Adipocyte (in vitro differentiated cells): Measurements from ENCODE around the gene UBE2L3.
"Not testable (repeated sequence)": the region's sequence is repeated elsewhere in the genome, so short reads cannot be mapped to it uniquely, and the experiment has no call there.

Source experiments
- DNase-seq: peaks from one replicate; pipeline ENCODE4 v3.0.0-alpha.2; 2015; ENCODE audit warnings: low read depth
- H3K27me3 ChIP-seq: replicated peaks from 2 replicates; pipeline ENCODE4 v1.7.0; 2013; ENCODE audit warnings: mild to moderate bottlenecking, low read length, moderate library complexity; ENCODE audit not compliant: control insufficient read depth, insufficient read depth
- H3K36me3 ChIP-seq: 2 replicates; pipeline ENCODE4 v1.7.0; 2013; ENCODE audit warnings: low read length, mild to moderate bottlenecking, moderate library complexity; ENCODE audit not compliant: control insufficient read depth, insufficient read depth, severe bottlenecking
- H3K4me1 ChIP-seq: 2 replicates; pipeline ENCODE4 v1.7.0; 2013; ENCODE audit warnings: mild to moderate bottlenecking, low read length, moderate library complexity; ENCODE audit not compliant: control insufficient read depth, insufficient read depth
- H3K4me3 ChIP-seq: 2 replicates; pipeline ENCODE4 v1.7.0; 2013; ENCODE audit warnings: mild to moderate bottlenecking, low read length, moderate library complexity
- H3K9ac ChIP-seq: 2 replicates; pipeline ENCODE4 v1.7.0; 2013; ENCODE audit warnings: mild to moderate bottlenecking, low read length, moderate library complexity
- H3K9me3 ChIP-seq: 2 replicates; pipeline ENCODE4 v1.7.0; 2013; ENCODE audit warnings: mild to moderate bottlenecking, low read length, moderate library complexity; ENCODE audit not compliant: control insufficient read depth

UBE2L3 gene

DNA sequence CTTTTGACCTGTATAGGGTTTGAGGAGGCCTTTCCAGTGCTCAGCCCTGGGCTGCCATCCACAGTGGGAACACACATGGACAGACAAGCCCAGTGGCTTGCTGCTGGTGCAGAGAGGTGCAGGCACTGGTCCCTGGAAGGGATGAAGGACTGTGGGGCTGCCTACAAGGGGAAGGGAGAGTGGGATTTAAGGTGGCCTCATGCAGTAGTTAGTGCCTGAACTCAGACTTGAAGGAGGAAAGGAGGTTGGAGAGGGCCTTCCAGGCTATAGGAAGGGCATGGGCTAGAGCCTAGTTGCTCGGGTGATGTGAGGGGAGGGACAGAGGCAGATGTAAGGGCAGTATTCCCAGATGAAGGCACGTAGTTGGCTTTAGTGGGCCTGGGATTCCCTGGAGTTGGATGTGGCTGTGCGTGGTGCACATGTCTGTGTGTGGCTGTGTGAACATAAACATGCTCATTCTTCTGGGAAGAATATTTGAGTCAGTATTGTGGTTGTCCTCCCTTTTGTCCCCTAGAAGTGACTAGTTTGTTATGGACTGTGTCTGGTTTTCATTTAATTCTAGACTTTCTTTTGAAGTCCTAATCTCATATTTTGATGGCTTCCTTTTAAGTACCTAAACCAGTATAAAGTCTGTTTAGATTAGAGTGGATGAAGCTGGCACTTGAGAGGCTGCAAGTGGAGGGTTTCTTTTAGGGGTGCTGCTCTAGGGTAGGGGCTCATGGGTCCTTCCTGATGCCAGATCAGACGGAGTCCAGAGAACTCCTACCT lies 43.9 kb downstream of the UBE2L3 start:
- DNase-seq = no peak
- Histone ChIP-seq H3K9me3 (no peaks in the 10 kb centered on the region), H3K9ac (no peak overlapping the region), H3K27me3 (no peaks in the 10 kb centered on the region), H3K4me1 (no peaks in the 10 kb centered on the region), H3K36me3 (peaks cover 50% of the 10 kb centered on the region), H3K4me3 (no peak overlapping the region)

DNA sequence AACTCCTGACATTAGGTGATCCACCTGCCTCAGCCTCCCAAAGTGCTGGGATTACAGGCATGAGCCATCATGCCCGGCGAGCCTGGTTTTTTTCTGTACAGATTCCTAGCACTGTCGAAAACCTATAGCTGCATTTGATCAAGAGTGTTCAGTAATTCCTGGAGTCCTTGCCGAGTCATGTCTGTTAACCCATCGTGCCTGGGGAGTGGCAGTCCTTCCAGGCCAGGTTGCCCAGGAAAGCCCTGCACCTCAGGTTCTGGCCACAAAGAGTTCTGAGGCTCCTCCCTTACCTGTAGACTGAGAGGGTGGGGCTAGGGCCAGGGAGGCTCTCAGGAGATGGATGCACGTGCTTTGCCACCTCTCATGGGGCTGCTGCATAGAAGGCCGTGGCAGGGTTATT lies 45.3 kb downstream of the UBE2L3 start:
- Histone ChIP-seq H3K36me3 (peaks cover 50% of the 10 kb centered on the region), H3K4me3 (no peak overlapping the region), H3K9ac (no peak overlapping the region), H3K9me3 (no peaks in the 10 kb centered on the region), H3K4me1 (no peaks in the 10 kb centered on the region), H3K27me3 (no peaks in the 10 kb centered on the region)
- no peak for DNase-seq

DNA sequence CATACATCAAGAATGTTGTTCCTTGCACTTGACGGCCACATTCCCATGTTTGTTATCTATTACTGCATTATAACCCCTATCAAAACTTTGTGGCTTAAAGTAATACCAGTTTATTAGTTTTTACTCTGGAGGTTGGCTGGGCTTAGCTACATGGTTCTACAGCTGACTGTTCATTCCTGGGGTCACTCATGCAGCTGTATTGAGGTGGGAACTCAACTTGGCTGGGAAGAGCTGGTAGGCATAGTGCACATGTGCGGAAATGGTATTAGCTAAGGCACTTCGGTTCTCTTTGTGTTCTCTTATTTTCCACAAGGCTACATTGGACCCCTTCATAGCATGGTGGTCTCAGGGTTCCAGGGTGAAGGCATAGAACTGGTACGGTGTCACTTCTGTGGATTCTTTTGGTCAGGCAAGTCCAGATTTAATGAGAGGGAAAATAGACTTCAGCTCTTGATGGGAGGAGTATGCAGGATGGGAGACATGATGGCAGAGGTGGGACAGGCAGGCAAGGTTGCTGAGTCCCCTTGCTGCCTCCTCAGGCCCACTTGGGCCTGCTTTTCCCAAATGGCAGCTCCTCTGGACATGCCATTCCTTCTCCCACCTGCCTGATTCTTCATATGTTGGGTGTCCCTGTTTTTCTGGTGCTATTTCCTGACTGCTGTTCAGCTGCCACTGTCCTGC lies 46.2 kb downstream of the UBE2L3 start:
- H3K27me3 ChIP-seq = no peaks in the 10 kb centered on the region
- H3K4me3 ChIP-seq = no peak overlapping the region
- no peaks in the 10 kb centered on the region for H3K4me1 ChIP-seq
- H3K9ac ChIP-seq = no peak overlapping the region
- no peaks in the 10 kb centered on the region for H3K9me3 ChIP-seq
- H3K36me3 ChIP-seq = peaks cover 52% of the 10 kb centered on the region
- no peak for DNase-seq

DNA sequence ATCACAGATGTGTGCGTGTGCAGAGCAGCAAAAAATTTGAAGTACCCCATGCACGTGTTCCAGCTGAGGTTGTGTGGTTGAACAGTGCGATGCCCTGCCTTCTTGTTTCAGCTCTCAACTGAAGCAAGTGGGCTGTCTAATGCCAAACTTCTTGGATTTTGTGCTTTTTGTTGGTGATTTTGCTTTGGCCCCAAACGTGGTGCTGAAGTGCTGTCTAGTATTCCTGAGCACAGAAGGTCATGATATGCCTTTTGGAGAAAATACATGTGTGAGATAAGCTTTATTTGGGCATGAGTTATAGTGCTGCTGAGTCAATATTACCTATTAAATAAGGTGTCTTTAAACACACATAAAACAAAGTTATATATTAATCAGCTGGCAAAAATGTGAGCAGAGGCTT lies 48.2 kb downstream of the UBE2L3 start:
- no peak for DNase-seq
- Histone ChIP-seq H3K9ac (no peak overlapping the region), H3K9me3 (no peaks in the 10 kb centered on the region), H3K36me3 (peaks cover 51% of the 10 kb centered on the region), H3K4me1 (no peaks in the 10 kb centered on the region), H3K27me3 (no peaks in the 10 kb centered on the region), H3K4me3 (no peak overlapping the region)

DNA sequence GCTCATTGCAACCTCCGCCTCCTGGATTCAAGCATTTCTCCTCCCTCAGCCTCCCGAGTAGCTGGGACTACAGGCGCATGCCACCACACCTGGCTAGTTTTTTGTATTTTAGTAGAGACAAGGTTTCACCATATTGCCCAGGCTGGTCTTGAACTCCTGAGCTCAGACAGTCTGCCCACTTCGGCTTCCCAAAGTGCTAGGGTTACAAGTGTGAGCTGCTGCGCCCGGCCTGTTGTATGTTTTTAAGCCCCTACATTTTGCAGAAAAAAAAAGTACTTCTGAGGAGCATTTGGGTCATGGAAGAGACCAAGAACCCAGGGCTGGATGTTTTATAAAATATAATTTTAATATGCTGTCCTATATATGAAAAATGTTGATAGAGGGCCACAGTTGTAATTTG lies 49.8 kb downstream of the UBE2L3 start:
- not testable (repeated sequence) for H3K4me3 ChIP-seq, H3K9ac ChIP-seq, DNase-seq, H3K27me3 ChIP-seq, H3K9me3 ChIP-seq
- peaks cover 36% of the 10 kb centered on the region for H3K36me3 ChIP-seq
- peaks cover 13% of the 10 kb centered on the region for H3K4me1 ChIP-seq

DNA sequence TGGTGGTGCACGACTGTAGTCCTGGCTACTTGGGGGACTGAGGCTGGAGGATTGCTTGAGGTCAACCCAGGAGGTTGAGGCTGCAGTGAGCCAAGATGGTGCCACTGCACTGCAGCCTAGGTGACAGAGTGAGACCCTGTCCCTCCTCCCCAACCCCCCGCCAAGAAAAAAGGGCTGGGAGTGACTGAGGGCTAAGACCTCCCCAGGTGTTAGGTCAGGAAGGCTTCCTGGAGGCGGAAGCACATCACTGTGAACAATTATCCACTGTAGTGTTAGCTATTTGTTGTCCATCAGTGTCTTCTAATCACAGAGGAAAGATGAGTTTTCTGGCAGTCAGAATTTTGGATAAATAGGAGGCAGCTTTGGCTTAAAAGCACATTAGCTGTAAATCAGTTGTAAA lies 53.5 kb downstream of the UBE2L3 start:
- H3K4me1 ChIP-seq = peaks cover 37% of the 10 kb centered on the region
- H3K4me3 ChIP-seq = no peak overlapping the region
- no peak overlapping the region for H3K9ac ChIP-seq
- no peaks in the 10 kb centered on the region for H3K9me3 ChIP-seq
- no peaks in the 10 kb centered on the region for H3K27me3 ChIP-seq
- DNase-seq = no peak
- H3K36me3 ChIP-seq = peaks cover 21% of the 10 kb centered on the region

DNA sequence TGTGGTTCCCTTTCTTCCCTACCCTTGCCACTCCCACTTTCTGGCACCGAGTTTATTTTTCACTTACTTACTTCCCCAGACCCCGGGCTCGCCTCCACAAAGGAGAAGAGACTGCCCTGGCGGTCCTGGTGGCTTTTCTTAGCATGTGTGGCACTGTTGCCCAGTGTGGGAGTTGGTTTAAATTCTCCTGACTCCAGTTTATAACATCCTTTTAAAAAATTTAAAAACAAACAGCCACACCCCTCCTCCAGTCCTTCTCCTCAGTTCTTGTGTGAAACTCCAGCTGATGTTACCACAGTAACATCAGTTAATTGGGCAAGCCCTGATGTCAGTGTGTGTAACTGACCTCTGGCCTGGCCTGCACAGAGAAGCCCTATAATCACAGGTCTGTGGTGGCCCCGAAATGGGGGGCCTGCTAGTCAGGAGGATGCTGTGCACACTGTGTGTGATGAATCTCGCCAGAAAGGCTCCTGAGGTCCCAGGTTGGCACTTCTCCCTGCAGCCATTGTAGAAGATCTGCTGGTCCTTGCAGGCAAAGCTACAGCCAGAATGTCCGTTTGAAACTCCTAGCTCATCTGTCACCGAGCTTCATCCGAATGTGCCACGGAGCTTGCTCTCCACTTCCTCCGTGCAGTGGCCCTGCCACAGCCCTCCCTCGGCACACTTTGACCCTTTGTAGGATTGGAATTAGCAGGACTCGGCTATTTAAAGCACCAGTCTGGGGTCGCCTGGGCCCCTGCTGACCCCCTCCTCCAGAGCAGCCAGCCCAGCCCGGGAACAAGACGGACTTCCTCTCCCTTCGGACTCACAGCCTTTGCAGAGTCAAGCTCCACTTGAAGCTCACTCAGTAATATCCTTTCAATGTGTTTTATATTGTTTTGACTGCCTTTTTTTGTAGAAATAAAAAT lies 54.8 kb downstream of the UBE2L3 start:
- peaks cover 19% of the 10 kb centered on the region for H3K36me3 ChIP-seq
- H3K4me1 ChIP-seq = peaks cover 37% of the 10 kb centered on the region
- H3K9me3 ChIP-seq = no peaks in the 10 kb centered on the region
- no peaks in the 10 kb centered on the region for H3K27me3 ChIP-seq
- no peak overlapping the region for H3K9ac ChIP-seq
- H3K4me3 ChIP-seq = no peak overlapping the region
- peak; percentile 13 for DNase-seq

DNA sequence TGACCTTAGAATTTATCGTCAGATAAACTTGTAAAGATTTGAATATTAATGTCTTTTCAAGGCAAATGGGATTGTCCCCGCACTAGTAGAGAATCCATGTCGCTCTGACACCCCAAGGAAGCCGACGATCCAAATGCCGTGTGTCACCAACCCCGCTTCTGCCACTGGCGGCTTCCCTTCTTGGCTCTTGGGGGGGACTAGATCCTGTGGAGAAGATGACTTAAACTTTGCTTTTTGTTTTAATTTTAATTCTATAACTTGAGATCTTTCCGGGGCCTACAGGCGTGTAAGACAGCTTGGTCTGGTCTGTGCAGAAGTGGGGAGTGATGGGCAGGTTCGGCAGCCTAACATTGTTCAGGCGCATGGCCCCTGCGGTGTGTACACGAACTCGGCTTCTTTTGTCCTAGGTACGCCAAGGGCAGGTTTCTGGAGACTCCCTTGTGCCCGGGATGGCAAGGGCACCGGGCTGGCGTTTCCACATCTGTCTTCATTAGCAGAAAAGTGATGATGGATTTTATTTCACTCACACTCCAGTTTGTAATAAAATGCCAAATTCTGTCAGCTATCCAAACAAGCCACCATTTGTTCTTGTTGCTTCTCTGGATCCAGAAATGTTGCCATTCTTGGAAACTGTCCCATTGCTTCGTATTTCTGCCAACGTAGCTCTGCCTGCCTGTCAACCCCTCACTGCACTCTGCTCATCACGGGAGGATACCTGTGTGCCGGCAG lies 55.6 kb downstream of the UBE2L3 start:
- no peak overlapping the region for H3K9ac ChIP-seq
- no peaks in the 10 kb centered on the region for H3K27me3 ChIP-seq
- H3K36me3 ChIP-seq = peaks cover 19% of the 10 kb centered on the region
- no peaks in the 10 kb centered on the region for H3K9me3 ChIP-seq
- DNase-seq = no peak
- H3K4me3 ChIP-seq = no peak overlapping the region
- H3K4me1 ChIP-seq = peaks cover 37% of the 10 kb centered on the region

DNA sequence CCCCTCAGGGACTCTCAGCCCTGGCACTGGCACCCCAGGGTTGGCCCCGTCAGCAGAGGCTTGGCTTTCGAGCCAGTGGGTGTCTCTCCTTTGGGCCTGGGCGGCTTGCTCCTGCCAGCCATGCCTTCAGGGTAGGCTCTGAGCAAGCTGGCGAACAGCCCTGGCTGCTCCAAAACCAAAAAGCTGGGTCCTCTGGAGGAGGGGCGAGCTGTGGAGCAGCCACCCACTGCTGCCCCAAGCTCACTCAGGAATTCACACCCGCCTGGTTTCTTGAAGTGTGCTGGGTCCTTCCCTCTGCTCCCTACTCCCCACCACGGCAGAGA lies 56.1 kb downstream of the UBE2L3 start:
- no peaks in the 10 kb centered on the region for H3K27me3 ChIP-seq
- H3K36me3 ChIP-seq = peaks cover 19% of the 10 kb centered on the region
- no peaks in the 10 kb centered on the region for H3K9me3 ChIP-seq
- H3K4me3 ChIP-seq = no peak overlapping the region
- DNase-seq = no peak
- H3K9ac ChIP-seq = no peak overlapping the region
- peaks cover 37% of the 10 kb centered on the region for H3K4me1 ChIP-seq

DNA sequence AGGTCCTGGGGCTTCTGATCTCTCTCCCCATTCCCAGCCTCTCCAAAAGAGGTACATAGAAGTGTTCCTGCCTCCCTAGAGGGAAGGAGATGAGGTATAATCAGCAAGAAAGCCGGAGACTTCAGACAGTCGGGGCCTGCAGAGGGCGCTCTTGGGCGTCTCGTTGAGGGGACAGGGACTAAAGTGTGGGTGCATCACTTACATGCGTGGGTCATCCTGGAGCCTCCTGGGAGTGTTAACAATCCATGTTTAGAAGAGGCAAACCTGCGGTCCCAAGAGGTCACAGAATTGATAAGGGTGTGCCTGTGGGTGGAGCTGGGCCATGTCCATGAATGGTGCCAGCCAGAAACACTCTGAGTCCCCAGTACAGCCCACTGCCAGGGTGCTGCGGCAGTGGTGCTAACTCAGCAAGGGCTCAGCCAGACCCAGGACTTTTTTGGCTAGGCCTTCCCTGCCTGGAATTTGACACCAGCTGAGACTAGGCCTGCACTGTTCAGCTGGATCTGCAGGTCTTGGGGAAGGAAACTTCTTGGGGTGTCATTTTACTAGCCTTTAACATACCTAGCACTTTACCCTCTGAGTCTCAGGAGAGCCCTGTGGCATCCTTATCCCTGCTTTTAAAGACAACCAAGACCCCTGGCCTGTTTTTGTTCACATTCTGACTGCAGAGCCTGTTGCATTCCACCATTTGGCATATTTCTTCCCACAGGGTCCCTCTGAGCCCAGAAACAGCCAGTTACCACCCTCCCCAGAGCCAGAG lies 56.8 kb downstream of the UBE2L3 start:
- H3K9ac ChIP-seq = no peak overlapping the region
- H3K36me3 ChIP-seq = peaks cover 15% of the 10 kb centered on the region
- H3K4me3 ChIP-seq = no peak overlapping the region
- no peaks in the 10 kb centered on the region for H3K9me3 ChIP-seq
- H3K4me1 ChIP-seq = peaks cover 37% of the 10 kb centered on the region
- DNase-seq = peak; percentile 50
- no peaks in the 10 kb centered on the region for H3K27me3 ChIP-seq
